ENCODE data around the gene FSD1L. TPM values are rescaled to one million over a fixed set of nuclear protein-coding genes. Genes with fewer than 3 reads are reported as not detected.
A peak's percentile ranks its signal among the peaks of the same experiment; 100 is the strongest.

The FSD1L gene
- polyA plus RNA-seq, 1 donor (not counting 4 experiments of a cell fraction or from before 2014, with no cell fraction given), result 5.2 TPM

- Histone ChIP-seq H3K9me1 (ENCODE audit: control insufficient read depth, extremely low read depth, insufficient read depth, low read length) (no peaks in the 10 kb centered on the region), H2AFZ (ENCODE audit: control insufficient read depth, low read length) (no peak overlapping the region), H3K9ac (ENCODE audit: control insufficient read depth, extremely low read depth, insufficient read depth, low read length) (no peak overlapping the region), H3K4me1 (ENCODE audit: control insufficient read depth, extremely low read depth, insufficient read depth, low read length) (no peaks in the 10 kb centered on the region), H3K79me2 (ENCODE audit: control insufficient read depth, insufficient read depth, low read length) (peaks cover 11% of the 10 kb centered on the region), H3K4me2 (ENCODE audit: control insufficient read depth, extremely low read depth, insufficient read depth, low read depth, low read length) (no peak overlapping the region), H4K20me1 (ENCODE audit: control insufficient read depth, extremely low read depth, insufficient read depth, low read length) (peaks cover 2% of the 10 kb centered on the region), H3K9me3 (ENCODE audit: control insufficient read depth, low read depth, low read length) (no peaks in the 10 kb centered on the region), H3K36me3 (ENCODE audit: control insufficient read depth in 2 of 2, extremely low read depth in 1 of 2, insufficient read depth in 2 of 2, low read length in 2 of 2) (peaks cover 4% of the 10 kb centered on the region in 2 experiments), H3K4me3 (ENCODE audit: control insufficient read depth in 2 of 3, extremely low read depth in 1 of 3, insufficient read depth in 2 of 3, low read depth in 1 of 3, low read length in 3 of 3) (no peak overlapping the region), H3K27me3 (ENCODE audit: control insufficient read depth, extremely low read depth, insufficient read depth, low read length) (no peaks in the 10 kb centered on the region), H3K27ac (ENCODE audit: control insufficient read depth, insufficient read depth, low read length) (no peak overlapping the region)
- dilution Hi-C loops (cut with MboI; ENCODE audit: extremely low pct_ligation_motif_present, low sequenced_read_pairs), result no loop called here
- DNase-seq (ENCODE audit: low read depth, low spot score) (no peak), FAIRE-seq (no peak)
- no peak for TF ChIP-seq CTCF (optimal IDR thresholded peaks at IDR 0.05 in 1 of 3, IDR thresholded peaks at IDR 0.05 in 1 of 3, conservative IDR thresholded peaks at IDR 0.05 in 1 of 3; ENCODE audit: extremely low read depth in 1 of 3, insufficient read depth in 2 of 3, low read length in 3 of 3)
- TF ChIP-seq EZH2 (IDR thresholded peaks at IDR 0.05; ENCODE audit: low read length), result no peak
These were observed 25.4 kb downstream of the FSD1L start for GRCh38 chr9:105473221-105473620.

DNA sequence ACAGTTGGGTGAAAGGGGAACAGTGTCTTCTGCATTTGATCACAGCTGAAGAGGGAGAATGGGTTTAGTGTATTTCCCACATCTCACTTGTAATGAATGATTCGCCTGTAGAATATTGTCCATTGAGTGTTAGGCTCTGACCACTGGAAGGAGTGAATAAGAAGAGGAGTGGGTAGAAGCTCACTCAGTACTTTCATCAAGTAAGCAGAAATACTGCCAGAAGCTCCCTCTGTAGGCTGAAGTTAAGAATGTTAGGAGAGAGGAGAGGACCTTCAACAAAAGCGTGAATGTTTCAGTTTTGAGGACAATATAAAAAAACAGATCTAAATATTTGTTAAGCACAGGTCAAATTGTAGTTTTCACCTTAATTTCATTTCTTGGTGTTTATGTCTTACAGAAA lies 27.5 kb downstream of the FSD1L start:
- dilution Hi-C loops (cut with MboI; ENCODE audit: extremely low pct_ligation_motif_present, low sequenced_read_pairs), result no loop called here
- TF ChIP-seq EZH2 (IDR thresholded peaks at IDR 0.05; ENCODE audit: low read length) (no peak), CTCF (optimal IDR thresholded peaks at IDR 0.05 in 1 of 3, IDR thresholded peaks at IDR 0.05 in 1 of 3, conservative IDR thresholded peaks at IDR 0.05 in 1 of 3; ENCODE audit: extremely low read depth in 1 of 3, insufficient read depth in 2 of 3, low read length in 3 of 3) (peak in 1 of 3 experiments; percentile 30)
- Histone ChIP-seq H2AFZ (ENCODE audit: control insufficient read depth, low read length) (no peak overlapping the region), H3K4me2 (ENCODE audit: control insufficient read depth, extremely low read depth, insufficient read depth, low read depth, low read length) (no peak overlapping the region), H3K27ac (ENCODE audit: control insufficient read depth, insufficient read depth, low read length) (no peak overlapping the region), H3K27me3 (ENCODE audit: control insufficient read depth, extremely low read depth, insufficient read depth, low read length) (no peaks in the 10 kb centered on the region), H3K4me3 (ENCODE audit: control insufficient read depth in 2 of 3, extremely low read depth in 1 of 3, insufficient read depth in 2 of 3, low read depth in 1 of 3, low read length in 3 of 3) (no peak overlapping the region), H3K79me2 (ENCODE audit: control insufficient read depth, insufficient read depth, low read length) (peaks cover 5% of the 10 kb centered on the region), H3K9me1 (ENCODE audit: control insufficient read depth, extremely low read depth, insufficient read depth, low read length) (no peaks in the 10 kb centered on the region), H3K36me3 (ENCODE audit: control insufficient read depth in 2 of 2, extremely low read depth in 1 of 2, insufficient read depth in 2 of 2, low read length in 2 of 2) (peaks cover 0 to 4% of the 10 kb centered on the region in 2 experiments), H4K20me1 (ENCODE audit: control insufficient read depth, extremely low read depth, insufficient read depth, low read length) (peaks cover 2% of the 10 kb centered on the region), H3K9me3 (ENCODE audit: control insufficient read depth, low read depth, low read length) (no peaks in the 10 kb centered on the region), H3K4me1 (ENCODE audit: control insufficient read depth, extremely low read depth, insufficient read depth, low read length) (no peaks in the 10 kb centered on the region), H3K9ac (ENCODE audit: control insufficient read depth, extremely low read depth, insufficient read depth, low read length) (no peak overlapping the region)
- no peak for DNase-seq (ENCODE audit: low read depth, low spot score)
- no peak for FAIRE-seq
